ENCODE results near the gene TNFRSF21.
A peak's percentile ranks its signal among the peaks of the same experiment; 100 is the strongest.

TNFRSF21 gene

GRCh38 chr6:47251396-47251795 is 58.3 kb downstream of the TNFRSF21 start:
- no peak for DNase-seq (ENCODE audit: low spot score)
- TF ChIP-seq, protein P1, sequence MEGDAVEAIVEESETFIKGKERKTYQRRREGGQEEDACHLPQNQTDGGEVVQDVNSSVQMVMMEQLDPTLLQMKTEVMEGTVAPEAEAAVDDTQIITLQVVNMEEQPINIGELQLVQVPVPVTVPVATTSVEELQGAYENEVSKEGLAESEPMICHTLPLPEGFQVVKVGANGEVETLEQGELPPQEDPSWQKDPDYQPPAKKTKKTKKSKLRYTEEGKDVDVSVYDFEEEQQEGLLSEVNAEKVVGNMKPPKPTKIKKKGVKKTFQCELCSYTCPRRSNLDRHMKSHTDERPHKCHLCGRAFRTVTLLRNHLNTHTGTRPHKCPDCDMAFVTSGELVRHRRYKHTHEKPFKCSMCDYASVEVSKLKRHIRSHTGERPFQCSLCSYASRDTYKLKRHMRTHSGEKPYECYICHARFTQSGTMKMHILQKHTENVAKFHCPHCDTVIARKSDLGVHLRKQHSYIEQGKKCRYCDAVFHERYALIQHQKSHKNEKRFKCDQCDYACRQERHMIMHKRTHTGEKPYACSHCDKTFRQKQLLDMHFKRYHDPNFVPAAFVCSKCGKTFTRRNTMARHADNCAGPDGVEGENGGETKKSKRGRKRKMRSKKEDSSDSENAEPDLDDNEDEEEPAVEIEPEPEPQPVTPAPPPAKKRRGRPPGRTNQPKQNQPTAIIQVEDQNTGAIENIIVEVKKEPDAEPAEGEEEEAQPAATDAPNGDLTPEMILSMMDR (IDR thresholded peaks at IDR 0.05; ENCODE audit: extremely low read depth, missing control alignments): no peak

GRCh38 chr6:47250302-47250701 is 59.4 kb downstream of the TNFRSF21 start:
- DNase-seq (ENCODE audit: low spot score): no peak
- TF ChIP-seq, protein P1 (IDR thresholded peaks at IDR 0.05; ENCODE audit: extremely low read depth, missing control alignments): no peak

- TF ChIP-seq, protein P1 (IDR thresholded peaks at IDR 0.05; ENCODE audit: extremely low read depth, missing control alignments): no peak
- DNase-seq (ENCODE audit: low spot score): no peak
Measured at GRCh38 chr6:47248446-47248845, 61.3 kb downstream of the TNFRSF21 start.

DNA sequence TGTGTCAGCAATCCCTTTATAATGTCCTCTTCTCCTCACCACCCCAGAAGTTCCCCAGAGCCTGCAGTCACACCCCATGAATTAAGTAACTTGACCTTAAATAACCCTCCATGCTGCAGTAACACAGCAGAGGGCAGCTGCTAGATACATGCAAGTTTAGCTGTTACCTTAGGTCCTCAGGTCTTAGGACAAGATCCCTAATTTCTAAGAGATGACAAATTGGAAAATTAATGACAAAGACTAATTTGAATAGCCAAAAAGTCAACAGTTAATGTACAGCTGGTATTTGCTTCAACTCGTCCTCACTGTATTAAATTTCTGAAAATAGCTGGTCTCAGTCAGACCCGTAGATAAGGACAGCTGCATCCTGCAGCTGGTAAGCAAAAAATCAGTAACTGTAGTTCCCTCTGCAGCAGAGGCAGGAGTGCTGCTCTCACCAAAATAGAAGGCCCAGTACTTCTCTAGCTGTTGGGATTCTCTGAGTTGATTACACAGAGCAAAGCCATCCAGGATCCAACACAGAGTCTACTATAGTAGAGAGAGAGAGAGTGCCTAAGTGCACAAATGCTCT is 62.4 kb downstream of the TNFRSF21 start:
- peak; percentile 15 for DNase-seq (ENCODE audit: low spot score)
- TF ChIP-seq, protein P1 (IDR thresholded peaks at IDR 0.05; ENCODE audit: extremely low read depth, missing control alignments): no peak

DNA sequence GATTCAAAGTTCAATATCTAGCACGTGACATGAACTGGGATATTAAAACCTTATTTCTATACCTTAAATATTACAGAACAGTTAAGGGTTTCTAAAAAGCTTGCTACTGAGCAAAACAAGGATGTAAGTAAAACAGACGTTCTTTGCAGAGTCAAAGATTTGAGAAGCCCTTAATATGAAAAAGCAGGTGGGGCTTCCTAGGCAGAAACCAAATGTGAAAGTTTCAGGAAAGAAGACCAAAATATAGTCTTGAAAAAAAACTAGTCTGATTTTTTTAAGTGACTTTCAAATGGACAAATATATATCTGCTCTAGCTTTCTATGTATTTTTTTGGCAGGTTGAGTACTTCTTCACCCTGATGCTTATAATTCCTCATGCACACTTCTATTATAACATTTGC is 63.2 kb downstream of the TNFRSF21 start:
- TF ChIP-seq, protein P1 (IDR thresholded peaks at IDR 0.05; ENCODE audit: extremely low read depth, missing control alignments): no peak
- no peak for DNase-seq (ENCODE audit: low spot score)

- no peak for DNase-seq (ENCODE audit: low spot score)
- TF ChIP-seq, protein P1 (IDR thresholded peaks at IDR 0.05; ENCODE audit: extremely low read depth, missing control alignments): no peak
Measured at GRCh38 chr6:47245745-47246371, 63.8 kb downstream of the TNFRSF21 start.

DNA sequence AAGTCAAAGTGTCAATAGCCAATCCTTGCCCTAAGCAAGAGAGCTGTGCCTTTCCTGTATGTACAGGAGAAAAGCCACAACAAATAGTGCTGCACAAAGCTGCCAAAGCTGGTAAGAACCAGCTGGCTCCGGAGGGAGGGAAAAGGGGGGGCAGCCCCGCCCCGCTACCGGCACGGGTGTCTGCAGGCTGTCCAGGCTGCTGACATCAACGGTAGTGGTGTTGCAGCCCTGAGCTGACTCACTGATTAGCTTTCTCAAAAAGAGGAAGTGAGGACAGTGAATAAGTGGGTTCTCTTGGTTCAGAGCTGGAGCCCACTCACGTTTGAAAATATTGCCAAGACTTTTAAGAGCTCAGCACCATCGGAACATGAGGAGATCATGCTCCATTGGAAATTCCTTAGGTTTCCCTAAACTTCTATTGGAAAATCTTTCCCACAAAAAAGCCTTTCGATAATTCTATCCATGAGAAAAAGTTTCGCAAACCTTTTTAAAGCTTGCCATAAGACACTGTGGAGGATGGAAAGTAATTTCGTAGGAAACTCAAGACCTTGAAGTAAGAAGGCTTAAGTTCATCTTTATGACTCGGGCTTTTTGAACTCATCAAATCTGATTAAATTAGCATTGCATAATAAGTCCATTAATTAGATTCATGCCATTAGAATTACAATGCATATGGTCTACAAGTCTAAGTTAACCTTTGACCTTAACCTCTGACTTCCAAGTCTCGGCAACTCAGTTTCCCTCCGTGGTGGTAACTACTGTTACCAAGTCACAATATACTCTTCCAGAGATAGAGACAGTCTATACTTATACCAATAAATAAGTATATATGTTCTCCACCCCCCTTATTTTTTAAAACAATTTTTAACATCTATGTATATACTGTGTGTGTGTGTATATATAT is 67.0 kb downstream of the TNFRSF21 start:
- TF ChIP-seq, protein P1 (IDR thresholded peaks at IDR 0.05; ENCODE audit: extremely low read depth, missing control alignments): no peak
- peak; percentile 82 for DNase-seq (ENCODE audit: low spot score)
